HS-5 (cell line): ENCODE results near the gene CST4.
"Not testable (repeated sequence)": the region's sequence is repeated elsewhere in the genome, so short reads cannot be mapped to it uniquely, and the experiment has no call there.

Source experiments
- DNase-seq: peaks from one replicate; pipeline ENCODE4 v3.0.0-alpha.2; 2012; ENCODE audit warnings: low read depth

The CST4 gene

DNA sequence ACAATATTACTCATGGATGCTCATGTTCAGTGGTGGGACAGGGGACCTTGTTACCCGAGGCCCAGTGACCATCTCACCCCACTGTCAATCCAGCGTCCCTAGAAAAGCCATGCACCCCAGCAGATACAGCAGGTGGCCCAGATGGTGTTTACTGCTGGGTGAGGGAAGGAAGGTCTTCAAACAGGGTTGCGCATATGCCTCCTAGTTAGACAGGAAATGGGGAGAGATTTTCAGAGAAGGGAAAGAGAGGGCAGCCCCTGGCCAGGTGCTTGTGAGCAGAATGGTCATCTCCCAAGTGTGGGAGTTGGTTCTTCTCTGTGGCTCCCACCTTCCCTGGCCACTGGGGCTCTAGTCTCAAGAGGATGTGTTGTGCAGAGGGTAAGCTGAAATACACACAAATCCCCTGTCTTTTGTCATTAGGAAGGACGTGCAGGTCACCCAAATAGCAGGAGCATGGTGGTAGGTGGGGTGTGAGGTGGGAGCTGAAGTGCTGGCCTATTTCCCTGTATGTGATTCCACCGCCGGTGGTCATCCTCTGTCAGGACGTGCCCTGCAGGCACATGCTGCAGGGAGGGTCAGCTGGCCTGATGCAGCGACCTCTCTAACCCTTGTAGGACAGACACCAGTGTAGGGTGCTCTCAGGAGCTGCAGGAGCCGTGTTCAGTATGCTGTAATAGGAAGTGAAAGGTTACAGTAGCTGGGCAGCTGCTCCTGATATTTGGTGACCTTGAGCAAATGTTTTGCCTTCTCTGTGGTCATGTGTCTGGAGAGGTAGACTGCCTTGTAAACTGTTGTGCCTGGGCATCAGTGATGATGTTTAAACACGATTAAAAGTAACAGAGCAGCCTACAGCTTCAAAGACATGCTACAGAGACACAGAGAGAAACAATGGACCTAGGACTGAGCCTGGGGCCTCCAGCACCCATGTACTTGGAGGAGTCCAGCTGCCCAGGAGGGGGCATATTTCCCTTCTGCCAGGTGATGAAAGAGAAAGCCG lies 47.9 kb downstream of the CST4 start:
- no peak for DNase-seq

DNA sequence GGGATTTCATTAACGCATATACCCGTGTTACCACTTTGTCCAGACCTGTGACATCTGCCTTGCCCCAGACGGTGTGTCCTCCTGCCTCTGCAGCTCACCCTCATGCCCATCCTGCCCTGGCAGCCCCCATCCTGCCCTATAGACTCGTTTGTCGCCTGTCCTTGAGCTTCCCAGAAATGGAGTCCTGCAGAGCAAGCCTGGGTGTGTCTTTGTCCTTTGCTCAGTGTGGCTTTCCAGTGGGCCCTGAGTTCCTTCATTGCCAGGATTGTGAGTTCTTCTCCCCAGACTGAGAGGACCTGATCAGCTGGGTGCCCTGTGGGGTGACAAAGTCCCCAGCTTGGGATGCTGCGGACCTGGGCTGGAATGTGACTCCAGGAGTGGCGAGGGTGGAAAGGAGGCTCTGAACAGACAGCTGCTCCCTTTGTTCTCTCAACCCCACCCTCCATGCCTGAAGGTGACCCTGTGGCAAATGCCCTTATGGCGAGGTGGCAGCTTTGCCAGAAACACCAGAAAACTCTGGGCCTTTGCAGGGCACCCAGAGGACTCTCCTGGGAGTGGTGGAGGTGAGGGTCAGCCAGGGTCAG lies 48.7 kb downstream of the CST4 start:
- DNase-seq = no peak

DNA sequence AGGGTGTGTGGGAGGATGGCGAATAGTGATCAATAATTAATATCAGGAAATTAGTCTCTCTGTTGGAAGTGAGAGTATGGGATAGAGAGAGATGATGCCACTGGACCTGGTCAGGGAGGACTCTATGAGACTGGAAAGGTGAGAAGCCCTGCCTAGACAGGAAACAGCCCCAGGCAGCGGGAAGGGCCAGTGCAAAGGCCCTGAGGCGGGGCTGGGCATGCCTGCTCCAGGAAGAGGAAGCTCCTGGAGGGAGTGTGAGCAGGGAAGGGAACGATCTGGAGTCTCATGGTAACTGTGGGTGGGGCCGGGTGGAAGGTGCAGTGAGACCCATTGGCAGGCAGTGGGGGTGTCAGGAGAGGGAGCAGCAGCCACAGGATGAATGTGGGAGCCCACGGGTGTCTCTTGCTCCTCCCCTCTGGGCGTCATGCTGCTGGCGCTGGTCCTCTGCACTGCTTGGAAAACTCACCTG lies 49.3 kb downstream of the CST4 start:
- DNase-seq = no peak

DNA sequence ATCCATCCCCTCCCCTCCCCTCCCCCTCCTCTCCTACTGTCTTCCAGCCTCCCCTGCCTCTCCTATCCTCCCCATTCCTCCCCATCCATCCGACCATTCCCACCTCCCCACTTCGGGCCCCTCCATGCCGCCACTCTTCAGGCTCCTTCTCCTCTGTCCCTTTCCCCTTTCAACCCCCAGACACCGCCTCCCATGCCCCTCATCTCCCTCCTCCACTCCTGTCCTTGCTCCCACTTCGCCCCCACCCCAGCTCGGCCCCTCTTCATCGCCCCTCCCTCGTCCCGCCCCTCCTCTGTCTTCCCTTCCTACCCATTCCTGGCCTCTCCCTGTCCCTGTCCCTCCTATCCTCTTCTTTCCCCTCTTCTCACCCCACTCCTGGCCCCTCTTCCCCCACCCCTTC lies 50.5 kb downstream of the CST4 start:
- no peak for DNase-seq

DNA sequence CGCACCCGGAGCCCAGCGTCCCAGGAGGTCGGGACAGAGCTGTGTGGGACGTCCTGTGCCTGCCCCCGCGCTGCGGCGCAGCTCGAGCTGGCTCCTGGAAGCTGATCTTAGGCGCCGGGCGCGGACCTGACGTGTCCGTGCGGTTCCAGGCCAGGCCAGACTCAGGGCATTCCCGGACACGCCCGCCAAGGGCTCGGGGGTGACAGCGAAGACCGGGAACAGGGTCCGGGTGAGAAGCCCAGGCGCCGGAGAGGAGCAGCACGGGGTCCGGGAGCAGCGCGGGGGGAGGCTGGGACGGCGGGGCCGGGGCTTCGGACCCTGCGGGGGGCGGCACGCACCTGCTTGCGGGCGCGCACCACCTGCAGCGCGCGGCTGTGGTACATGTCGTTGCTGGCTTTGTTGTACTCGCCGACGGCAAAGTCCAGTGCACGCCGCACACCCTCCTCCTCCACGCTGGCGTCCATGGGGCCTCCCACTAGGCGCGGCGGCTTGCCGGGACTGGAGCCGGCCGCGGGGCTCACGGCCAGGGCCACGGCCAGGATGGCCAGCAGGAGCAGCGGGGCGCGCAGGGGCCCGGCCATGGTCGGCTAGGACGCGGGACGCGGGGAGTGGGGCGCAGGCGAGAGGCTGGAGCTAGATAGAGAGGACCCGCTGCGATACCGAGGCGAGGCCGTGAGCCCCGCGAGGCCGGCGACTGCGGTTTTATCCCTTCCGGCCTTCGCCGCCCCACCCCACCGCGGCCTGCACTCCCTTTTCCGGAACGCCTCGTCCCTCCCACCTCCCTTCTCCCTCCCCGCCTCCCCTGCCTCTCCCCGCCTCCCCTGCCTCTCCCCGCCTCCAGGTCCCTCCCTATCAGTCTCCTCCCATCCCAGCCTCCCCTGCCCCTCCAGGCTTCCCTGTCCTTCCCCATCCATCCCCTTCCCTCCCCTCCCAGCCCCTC lies 51.3 kb downstream of the CST4 start, which contains the start of gene CST3:
Gene CST3 (minus strand): TSS at position 674 of the 940 bp plus-strand sequence. CDS start 93 bp downstream, at position 581.
- DNase-seq = peak; percentile 44

DNA sequence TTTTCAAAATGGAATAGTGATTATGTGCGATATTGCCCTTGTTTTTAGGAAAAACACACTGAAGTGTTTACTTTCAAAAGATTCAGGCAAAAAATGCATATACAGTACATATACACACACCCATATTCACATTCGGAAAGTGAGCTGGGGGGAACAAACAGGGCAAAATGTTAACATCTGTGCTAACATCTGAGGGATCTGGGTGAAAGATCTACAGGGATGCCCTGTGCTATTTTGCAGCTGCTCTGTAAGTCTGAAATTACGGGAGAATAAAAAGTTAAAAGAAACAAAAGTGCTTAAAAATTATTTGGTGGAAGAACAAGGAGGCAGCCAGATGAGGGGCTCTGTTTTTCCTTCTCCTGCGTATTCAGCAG lies 51.9 kb downstream of the CST4 start:
- DNase-seq = no peak

DNA sequence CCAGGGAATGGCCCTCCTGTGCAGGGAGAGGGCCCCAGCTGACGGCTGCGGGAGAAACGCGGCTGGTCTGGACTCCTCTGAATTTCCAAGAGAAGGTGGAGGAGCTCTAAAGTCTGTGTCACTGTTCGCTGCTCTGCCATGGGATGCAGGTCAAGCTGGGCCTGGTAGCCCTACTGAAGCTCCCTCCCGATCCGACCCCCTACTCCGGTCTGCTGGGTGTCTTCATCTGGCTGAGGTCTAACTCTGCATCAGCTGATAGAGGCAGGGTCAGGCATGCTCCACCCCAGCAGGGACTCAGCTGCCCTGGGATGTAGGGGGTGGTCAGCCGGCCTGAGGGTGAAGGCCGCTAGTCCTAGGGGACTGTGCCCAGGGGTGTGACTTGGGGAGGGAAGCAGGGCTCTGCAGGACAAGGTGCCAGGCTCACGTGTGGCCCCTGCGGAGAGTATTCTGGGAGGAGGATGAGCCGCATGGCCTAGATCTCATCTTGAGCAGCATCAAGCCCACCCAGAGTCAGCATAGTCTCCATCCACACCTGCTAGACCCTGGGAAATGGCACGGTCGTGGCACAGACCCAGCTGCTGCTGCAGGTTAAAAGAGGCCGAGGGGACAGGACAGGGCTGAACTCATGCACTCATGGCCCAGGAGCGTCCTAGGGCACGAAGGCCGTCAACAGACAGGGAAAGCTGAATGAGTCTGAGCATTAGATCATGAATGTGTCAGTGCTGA lies 52.5 kb downstream of the CST4 start:
- DNase-seq = no peak

DNA sequence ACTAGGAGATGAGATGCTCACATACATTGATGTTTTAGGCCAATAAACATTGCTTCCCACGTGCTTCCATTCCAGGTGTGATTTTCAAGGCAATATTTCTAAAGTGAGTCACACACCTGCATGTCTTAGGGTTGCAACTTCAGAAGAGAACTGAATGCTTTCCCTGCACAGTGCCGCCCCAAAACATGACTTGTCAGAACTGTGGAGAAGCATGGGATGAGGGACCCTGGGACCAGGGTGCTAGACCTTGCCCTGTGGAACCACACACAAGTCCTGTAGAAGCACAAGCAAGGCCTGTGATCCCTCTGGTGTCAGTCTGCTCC lies 53.1 kb downstream of the CST4 start:
- DNase-seq = not testable (repeated sequence)
